ENCODE data around the gene CACNA2D2. TPM values are rescaled to one million over a fixed set of nuclear protein-coding genes. Genes with fewer than 3 reads are reported as not detected.

CACNA2D2 gene
- total RNA-seq, 1 donor from 2014 or later, result 2.5 TPM

DNA sequence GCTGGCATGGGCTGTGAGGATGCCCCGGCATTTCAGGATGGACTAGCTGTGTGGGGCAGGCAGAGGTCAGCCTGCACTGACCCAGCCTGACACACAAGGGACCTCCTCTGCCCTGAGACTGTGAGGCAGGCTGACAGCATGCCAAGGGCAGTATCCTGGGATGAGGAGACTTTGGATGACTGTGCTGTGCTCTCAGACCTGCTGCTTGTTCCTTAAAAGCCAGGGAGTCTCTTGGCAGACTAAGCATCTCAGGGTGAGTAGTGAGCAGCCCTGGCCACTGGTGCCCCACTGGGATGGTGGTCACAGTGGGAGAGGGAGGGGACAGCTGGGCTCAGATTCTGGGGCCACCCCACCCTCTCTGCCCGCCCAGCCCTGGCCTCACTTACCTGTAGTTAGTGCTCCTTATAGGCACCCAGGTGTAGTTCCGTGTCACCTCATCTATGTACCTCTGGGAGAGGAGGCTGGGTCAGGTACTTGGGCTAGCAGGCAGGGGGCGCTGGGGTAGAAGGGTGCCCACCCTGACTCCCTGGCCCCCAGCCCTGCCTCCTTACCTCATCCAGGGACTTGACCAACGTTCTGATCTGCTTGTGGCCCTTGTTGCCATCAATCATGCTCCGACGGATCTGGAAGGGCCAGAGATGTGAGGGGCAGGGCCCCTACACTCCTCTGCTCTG lies 128.0 kb downstream of the CACNA2D2 start:
- H3K27me3 ChIP-seq, result no peaks in the 10 kb centered on the region
- H3K27ac ChIP-seq, result no peak overlapping the region
- TF ChIP-seq POLR2A (IDR thresholded peaks at IDR 0.05) (no peak), POLR2AphosphoS5 (IDR thresholded peaks at IDR 0.05; ENCODE audit: insufficient read depth in 1 of 2, low read depth in 1 of 2) (no peak)
- TF ChIP-seq, protein P1, sequence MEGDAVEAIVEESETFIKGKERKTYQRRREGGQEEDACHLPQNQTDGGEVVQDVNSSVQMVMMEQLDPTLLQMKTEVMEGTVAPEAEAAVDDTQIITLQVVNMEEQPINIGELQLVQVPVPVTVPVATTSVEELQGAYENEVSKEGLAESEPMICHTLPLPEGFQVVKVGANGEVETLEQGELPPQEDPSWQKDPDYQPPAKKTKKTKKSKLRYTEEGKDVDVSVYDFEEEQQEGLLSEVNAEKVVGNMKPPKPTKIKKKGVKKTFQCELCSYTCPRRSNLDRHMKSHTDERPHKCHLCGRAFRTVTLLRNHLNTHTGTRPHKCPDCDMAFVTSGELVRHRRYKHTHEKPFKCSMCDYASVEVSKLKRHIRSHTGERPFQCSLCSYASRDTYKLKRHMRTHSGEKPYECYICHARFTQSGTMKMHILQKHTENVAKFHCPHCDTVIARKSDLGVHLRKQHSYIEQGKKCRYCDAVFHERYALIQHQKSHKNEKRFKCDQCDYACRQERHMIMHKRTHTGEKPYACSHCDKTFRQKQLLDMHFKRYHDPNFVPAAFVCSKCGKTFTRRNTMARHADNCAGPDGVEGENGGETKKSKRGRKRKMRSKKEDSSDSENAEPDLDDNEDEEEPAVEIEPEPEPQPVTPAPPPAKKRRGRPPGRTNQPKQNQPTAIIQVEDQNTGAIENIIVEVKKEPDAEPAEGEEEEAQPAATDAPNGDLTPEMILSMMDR (IDR thresholded peaks at IDR 0.05), result no peak
- no peak overlapping the region for H3K4me3 ChIP-seq
- no peaks in the 10 kb centered on the region for H3K4me1 ChIP-seq
- no peaks in the 10 kb centered on the region for H3K9me3 ChIP-seq
- no peaks in the 10 kb centered on the region for H3K36me3 ChIP-seq
- intact Hi-C loops (cut with DNase I), result no loop called here
- no peak for DNase-seq (ENCODE audit: extremely low spot score in 2 of 2)

DNA sequence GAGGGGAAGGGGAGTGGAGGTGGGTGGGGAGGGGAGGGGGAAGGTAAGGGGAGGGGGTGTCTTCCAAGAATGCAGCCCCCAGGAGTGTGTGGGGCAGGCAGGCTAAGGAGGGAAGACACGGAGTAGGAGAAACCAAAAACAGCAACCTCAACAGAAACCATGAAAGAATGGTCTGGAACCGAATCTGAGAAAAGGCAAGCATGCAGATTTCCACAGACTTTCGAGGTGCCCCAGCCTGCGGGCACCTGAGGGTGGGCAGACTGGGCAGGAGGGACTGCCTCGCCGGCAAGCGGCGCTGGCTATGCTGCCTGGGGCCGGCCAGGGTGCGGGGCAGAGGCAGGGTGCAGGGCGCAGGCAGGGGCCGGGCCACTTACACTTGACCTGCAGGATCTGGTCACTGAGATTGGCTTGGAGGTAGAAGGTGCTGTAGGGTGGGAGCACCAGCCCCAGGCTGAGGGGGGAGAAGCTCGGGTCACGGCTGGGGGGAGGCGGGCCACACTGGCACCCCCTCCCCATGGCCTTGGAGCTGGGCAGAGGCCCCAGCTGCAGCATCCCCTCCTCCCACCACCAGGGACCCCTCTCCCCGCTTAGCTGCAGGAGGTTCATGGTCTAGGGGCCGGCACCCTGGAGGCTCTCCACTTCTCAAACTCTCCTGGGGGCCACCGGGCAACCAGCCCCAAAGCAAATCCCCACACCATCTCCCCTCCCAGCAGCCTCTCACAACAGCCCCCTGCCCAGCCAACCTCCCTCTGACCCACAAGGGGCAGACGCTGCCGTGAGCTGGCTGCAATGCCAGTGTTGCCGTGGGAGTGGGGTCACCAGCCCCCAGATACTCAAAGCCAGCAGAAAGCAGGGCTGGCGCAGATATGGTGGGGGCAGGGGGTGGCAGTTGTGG lies 128.8 kb downstream of the CACNA2D2 start:
- intact Hi-C loops (cut with DNase I), result no loop called here
- DNase-seq (ENCODE audit: extremely low spot score in 2 of 2), result no peak
- H3K27ac ChIP-seq, result no peak overlapping the region
- TF ChIP-seq, protein P1 (IDR thresholded peaks at IDR 0.05), result no peak
- TF ChIP-seq POLR2A (IDR thresholded peaks at IDR 0.05), result no peak
- TF ChIP-seq POLR2AphosphoS5 (IDR thresholded peaks at IDR 0.05; ENCODE audit: insufficient read depth in 1 of 2, low read depth in 1 of 2), result no peak
- H3K4me1 ChIP-seq, result no peaks in the 10 kb centered on the region
- H3K36me3 ChIP-seq, result no peaks in the 10 kb centered on the region
- H3K9me3 ChIP-seq, result no peaks in the 10 kb centered on the region
- no peak overlapping the region for H3K4me3 ChIP-seq
- H3K27me3 ChIP-seq, result no peaks in the 10 kb centered on the region

DNA sequence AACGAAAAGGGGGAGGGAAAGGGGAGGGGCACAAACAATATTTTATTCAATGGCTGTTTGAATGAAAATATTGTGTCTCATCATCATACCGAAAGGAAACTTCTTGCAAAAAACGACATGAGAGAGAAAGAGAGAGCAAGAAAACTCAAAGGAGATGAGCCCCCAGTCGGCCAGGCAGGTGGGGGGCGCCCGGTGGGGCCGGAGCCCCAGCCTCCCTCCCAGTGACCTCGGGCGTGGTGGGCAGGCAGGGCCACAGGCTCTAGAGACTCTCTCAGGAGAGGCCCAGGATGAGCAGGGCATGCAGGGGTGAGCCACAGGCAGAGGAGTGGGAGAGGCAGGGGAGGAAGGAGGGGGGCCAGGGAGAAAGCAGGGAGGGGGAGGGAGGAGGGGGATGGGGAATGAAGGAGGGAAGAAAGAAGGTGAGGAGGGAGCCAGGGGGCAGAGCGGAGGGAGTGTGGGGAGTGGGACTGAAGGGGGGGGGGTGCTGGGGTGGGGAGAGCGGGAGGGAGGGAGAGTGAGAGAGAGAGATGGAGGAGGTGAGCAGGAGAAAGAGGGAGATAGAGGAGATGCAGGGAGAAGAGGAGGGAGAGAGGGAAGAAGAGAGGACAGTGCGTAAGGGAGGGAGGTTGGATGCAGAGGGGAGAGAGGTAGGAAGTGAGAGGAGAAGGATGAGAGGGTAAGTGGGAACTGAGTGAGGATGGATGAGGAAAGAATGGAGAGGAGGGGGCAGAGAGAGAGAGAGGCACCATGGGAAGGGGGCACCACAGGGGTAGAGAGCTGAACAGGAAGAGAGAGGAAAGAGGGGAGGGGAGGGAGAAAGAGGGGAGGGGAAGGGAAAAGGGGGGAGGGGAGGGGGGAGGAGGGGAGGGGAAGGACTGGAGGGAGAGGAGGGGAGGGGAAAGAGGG lies 130.0 kb downstream of the CACNA2D2 start:
- TF ChIP-seq POLR2A (IDR thresholded peaks at IDR 0.05), result no peak
- TF ChIP-seq, protein P1 (IDR thresholded peaks at IDR 0.05), result no peak
- no peak for TF ChIP-seq POLR2AphosphoS5 (IDR thresholded peaks at IDR 0.05; ENCODE audit: insufficient read depth in 1 of 2, low read depth in 1 of 2)
- DNase-seq (ENCODE audit: extremely low spot score in 2 of 2), result no peak
- no peaks in the 10 kb centered on the region for H3K27me3 ChIP-seq
- intact Hi-C loops (cut with DNase I), result no loop called here
- no peak overlapping the region for H3K4me3 ChIP-seq
- no peak overlapping the region for H3K27ac ChIP-seq
- no peaks in the 10 kb centered on the region for H3K4me1 ChIP-seq
- no peaks in the 10 kb centered on the region for H3K9me3 ChIP-seq
- H3K36me3 ChIP-seq, result no peaks in the 10 kb centered on the region

DNA sequence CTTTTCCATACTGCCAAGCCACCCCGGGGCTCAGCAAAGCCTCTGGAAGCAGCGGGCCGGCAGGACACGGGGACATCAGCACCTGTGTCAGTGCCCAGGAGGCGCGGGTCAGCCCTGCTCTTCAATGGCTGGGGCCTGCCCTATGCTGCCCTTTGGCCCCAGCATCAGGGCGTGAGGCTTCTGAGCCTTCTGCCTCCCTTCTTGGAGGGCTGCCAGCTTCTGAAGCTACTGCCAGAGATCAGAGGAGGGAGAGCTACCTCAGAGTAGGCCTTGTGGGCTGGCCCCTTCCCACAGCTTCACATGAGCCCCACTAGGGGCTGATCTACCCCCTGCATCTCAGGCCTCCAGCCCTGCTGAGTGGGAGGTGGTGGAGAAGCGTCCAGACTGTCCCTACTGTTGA lies 131.1 kb downstream of the CACNA2D2 start:
- TF ChIP-seq, protein P1 (IDR thresholded peaks at IDR 0.05), result no peak
- TF ChIP-seq POLR2AphosphoS5 (IDR thresholded peaks at IDR 0.05; ENCODE audit: insufficient read depth in 1 of 2, low read depth in 1 of 2) (no peak), POLR2A (IDR thresholded peaks at IDR 0.05) (no peak)
- no peaks in the 10 kb centered on the region for H3K9me3 ChIP-seq
- H3K4me3 ChIP-seq, result no peak overlapping the region
- no peak overlapping the region for H3K27ac ChIP-seq
- H3K27me3 ChIP-seq, result no peaks in the 10 kb centered on the region
- no peak for DNase-seq (ENCODE audit: extremely low spot score in 2 of 2)
- no peaks in the 10 kb centered on the region for H3K4me1 ChIP-seq
- no peaks in the 10 kb centered on the region for H3K36me3 ChIP-seq
- intact Hi-C loops (cut with DNase I), result no loop called here
